Measurements from ENCODE around the gene HSD17B3.
A peak's percentile ranks its signal among the peaks of the same experiment; 100 is the strongest.
"Not testable (repeated sequence)": the region's sequence is repeated elsewhere in the genome, so short reads cannot be mapped to it uniquely, and the experiment has no call there.

Gene HSD17B3

GRCh38 chr9:96302021-96302420 lies at the start of gene HSD17B3:
Gene HSD17B3, minus strand, starts transcription at chr9:96302176. Its CDS starts 72 bp downstream, at chr9:96302104.
- Mint-ChIP-seq H3K4me3 (no peak within 1 kb of the TSS), H3K27ac (no peak within 1 kb of the TSS), H3K36me3 (no peaks in the 10 kb centered on the region), H3K4me1 (no peaks in the 10 kb centered on the region), H3K9me3 (peaks cover 5% of the 10 kb centered on the region), H3K27me3 (no peaks in the 10 kb centered on the region)
- no peak for ATAC-seq

GRCh38 chr9:96350866-96351265 lies 48.9 kb upstream of the HSD17B3 start:
- Mint-ChIP-seq H3K4me3 (no peak overlapping the region), H3K27ac (no peak overlapping the region), H3K4me1 (no peaks in the 10 kb centered on the region), H3K9me3 (peaks cover 3% of the 10 kb centered on the region), H3K36me3 (peaks cover 18% of the 10 kb centered on the region), H3K27me3 (no peaks in the 10 kb centered on the region)
- ATAC-seq: no peak

GRCh38 chr9:96348261-96348660 lies 46.3 kb upstream of the HSD17B3 start:
- peaks cover 3% of the 10 kb centered on the region for H3K9me3 Mint-ChIP-seq

GRCh38 chr9:96345551-96345950 lies 43.6 kb upstream of the HSD17B3 start:
- peaks cover 3% of the 10 kb centered on the region for H3K9me3 Mint-ChIP-seq
- H3K27me3 Mint-ChIP-seq: no peaks in the 10 kb centered on the region
- H3K4me1 Mint-ChIP-seq: no peaks in the 10 kb centered on the region
- H3K27ac Mint-ChIP-seq: no peak overlapping the region
- no peak for ATAC-seq
- H3K4me3 Mint-ChIP-seq: no peak overlapping the region
- peaks cover 13% of the 10 kb centered on the region for H3K36me3 Mint-ChIP-seq

More at GRCh38 chr9:96348261-96348660, 46.3 kb upstream of the HSD17B3 start:
- Mint-ChIP-seq H3K36me3 (peaks cover 17% of the 10 kb centered on the region), H3K4me1 (no peaks in the 10 kb centered on the region), H3K27me3 (no peaks in the 10 kb centered on the region), H3K27ac (no peak overlapping the region), H3K4me3 (no peak overlapping the region)
- no peak for ATAC-seq

- Mint-ChIP-seq H3K36me3 (peaks cover 12% of the 10 kb centered on the region), H3K4me1 (no peaks in the 10 kb centered on the region), H3K4me3 (no peak overlapping the region), H3K27ac (no peak overlapping the region), H3K9me3 (peaks cover 3% of the 10 kb centered on the region), H3K27me3 (no peaks in the 10 kb centered on the region)
- ATAC-seq: no peak
Measured at GRCh38 chr9:96344458-96345180, 42.6 kb upstream of the HSD17B3 start.

GRCh38 chr9:96343515-96344360 lies 41.8 kb upstream of the HSD17B3 start:
- ATAC-seq: no peak
- H3K36me3 Mint-ChIP-seq: peaks cover 6% of the 10 kb centered on the region
- no peak overlapping the region for H3K27ac Mint-ChIP-seq
- no peak overlapping the region for H3K4me3 Mint-ChIP-seq
- H3K4me1 Mint-ChIP-seq: no peaks in the 10 kb centered on the region
- peaks cover 3% of the 10 kb centered on the region for H3K9me3 Mint-ChIP-seq
- H3K27me3 Mint-ChIP-seq: no peaks in the 10 kb centered on the region

GRCh38 chr9:96342571-96343245 lies 40.7 kb upstream of the HSD17B3 start:
- H3K9me3 Mint-ChIP-seq: no peaks in the 10 kb centered on the region
- H3K27ac Mint-ChIP-seq: no peak overlapping the region
- no peaks in the 10 kb centered on the region for H3K36me3 Mint-ChIP-seq
- no peak overlapping the region for H3K4me3 Mint-ChIP-seq
- H3K27me3 Mint-ChIP-seq: no peaks in the 10 kb centered on the region
- ATAC-seq: no peak
- H3K4me1 Mint-ChIP-seq: no peaks in the 10 kb centered on the region

GRCh38 chr9:96340707-96341106 lies 38.7 kb upstream of the HSD17B3 start:
- Mint-ChIP-seq H3K27ac (no peak overlapping the region), H3K4me3 (no peak overlapping the region), H3K27me3 (no peaks in the 10 kb centered on the region), H3K4me1 (no peaks in the 10 kb centered on the region), H3K36me3 (no peaks in the 10 kb centered on the region), H3K9me3 (no peaks in the 10 kb centered on the region)
- no peak for ATAC-seq

GRCh38 chr9:96338299-96338698 lies 36.3 kb upstream of the HSD17B3 start:
- ATAC-seq: no peak
- Mint-ChIP-seq H3K4me3 (no peak overlapping the region), H3K4me1 (no peaks in the 10 kb centered on the region), H3K27me3 (no peaks in the 10 kb centered on the region), H3K36me3 (no peaks in the 10 kb centered on the region), H3K27ac (no peak overlapping the region), H3K9me3 (no peaks in the 10 kb centered on the region)

- no peak overlapping the region for H3K4me3 Mint-ChIP-seq
- H3K9me3 Mint-ChIP-seq: no peaks in the 10 kb centered on the region
- H3K4me1 Mint-ChIP-seq: no peaks in the 10 kb centered on the region
- H3K27me3 Mint-ChIP-seq: no peaks in the 10 kb centered on the region
- no peak overlapping the region for H3K27ac Mint-ChIP-seq
- no peaks in the 10 kb centered on the region for H3K36me3 Mint-ChIP-seq
- ATAC-seq: no peak
Measured at GRCh38 chr9:96333958-96334357, 32.0 kb upstream of the HSD17B3 start.

GRCh38 chr9:96331236-96331947 lies 29.4 kb upstream of the HSD17B3 start:
- H3K4me3 Mint-ChIP-seq: no peak overlapping the region
- no peak overlapping the region for H3K27ac Mint-ChIP-seq
- no peak for ATAC-seq
- H3K4me1 Mint-ChIP-seq: no peaks in the 10 kb centered on the region
- H3K36me3 Mint-ChIP-seq: no peaks in the 10 kb centered on the region
- no peaks in the 10 kb centered on the region for H3K27me3 Mint-ChIP-seq
- H3K9me3 Mint-ChIP-seq: no peaks in the 10 kb centered on the region

- H3K4me1 Mint-ChIP-seq: no peaks in the 10 kb centered on the region
- no peaks in the 10 kb centered on the region for H3K9me3 Mint-ChIP-seq
- H3K27ac Mint-ChIP-seq: no peak overlapping the region
- no peaks in the 10 kb centered on the region for H3K36me3 Mint-ChIP-seq
- no peak overlapping the region for H3K4me3 Mint-ChIP-seq
- peak; percentile 63 for ATAC-seq
- H3K27me3 Mint-ChIP-seq: no peaks in the 10 kb centered on the region
Measured at GRCh38 chr9:96327694-96328352, 25.8 kb upstream of the HSD17B3 start.

GRCh38 chr9:96323169-96323568 lies 21.2 kb upstream of the HSD17B3 start:
- no peak for ATAC-seq
- Mint-ChIP-seq H3K27me3 (no peaks in the 10 kb centered on the region), H3K36me3 (no peaks in the 10 kb centered on the region), H3K9me3 (no peaks in the 10 kb centered on the region), H3K4me3 (no peak overlapping the region), H3K27ac (no peak overlapping the region), H3K4me1 (no peaks in the 10 kb centered on the region)

GRCh38 chr9:96322736-96323135 lies 20.8 kb upstream of the HSD17B3 start:
- not testable (repeated sequence) for H3K36me3 Mint-ChIP-seq, ATAC-seq, H3K27me3 Mint-ChIP-seq

More at GRCh38 chr9:96322736-96323135, 20.8 kb upstream of the HSD17B3 start:
- H3K4me1 Mint-ChIP-seq, H3K9me3 Mint-ChIP-seq, H3K4me3 Mint-ChIP-seq, H3K27ac Mint-ChIP-seq: not testable (repeated sequence)

All from stimulated activated memory B cell treated with anti-CD40 and anti-IgM and Interleukin-4, amounts not matched to agents 10 μg/mL and 1 μg/mL and 100 μg/mL, for 72 hours (primary cell).